HG03521 (cell line): Measurements from ENCODE around the gene MRPS22.

Experiments
- ATAC-seq: cut with Tn5 transposase; IDR thresholded peaks from one replicate; pipeline ENCODE4 v1.9.1; 2021; ENCODE audit warnings: mild to moderate bottlenecking, moderate library complexity; ENCODE audit not compliant: unreplicated experiment

MRPS22 gene

DNA sequence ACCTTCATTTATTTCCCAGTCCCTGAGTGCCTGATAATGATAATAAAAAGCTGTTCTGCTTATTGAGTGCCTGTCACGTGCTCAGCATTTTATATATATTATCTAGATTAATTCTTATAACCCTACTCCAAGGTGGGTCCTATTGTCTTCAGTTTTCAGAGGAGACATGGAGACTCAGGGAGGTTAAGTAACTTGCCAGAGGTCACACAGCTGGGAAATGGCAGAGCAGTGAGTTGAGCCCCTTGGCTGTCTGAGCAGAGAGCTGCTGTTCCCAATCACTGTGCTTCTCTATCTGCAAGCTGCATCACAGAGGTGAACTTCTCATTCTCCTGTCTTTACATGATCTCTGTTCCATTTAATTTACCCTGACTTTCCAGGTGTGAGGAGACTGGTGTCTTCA lies 32.3 kb upstream of the MRPS22 start:
- no peak for ATAC-seq

- no peak for ATAC-seq
Measured at GRCh38 chr3:139312416-139312815, 31.4 kb upstream of the MRPS22 start.

- ATAC-seq: no peak
Measured at GRCh38 chr3:139312959-139313358, 30.9 kb upstream of the MRPS22 start.

DNA sequence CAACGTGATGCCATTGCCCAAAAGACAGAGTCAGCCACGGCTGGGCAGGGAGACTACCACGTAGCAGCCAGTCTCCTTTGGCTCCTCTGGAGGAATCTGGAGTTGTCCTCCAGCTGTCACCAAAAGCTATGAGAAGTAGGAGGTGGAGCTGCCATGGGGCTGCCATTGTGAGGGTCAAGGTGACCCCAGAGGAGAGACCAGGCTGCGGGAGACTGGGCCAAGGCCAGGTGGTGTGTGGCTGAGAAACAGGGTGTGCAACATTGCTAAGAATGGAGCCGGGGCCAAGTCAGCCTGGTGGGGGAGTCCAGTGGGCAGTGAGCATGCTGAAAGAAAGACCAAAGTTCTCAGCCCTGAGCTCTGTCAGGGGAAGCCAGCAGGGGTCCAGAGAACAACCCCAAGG lies 29.9 kb upstream of the MRPS22 start:
- no peak for ATAC-seq

- no peak for ATAC-seq
Measured at GRCh38 chr3:139317215-139317614, 26.6 kb upstream of the MRPS22 start.

- no peak for ATAC-seq
Measured at GRCh38 chr3:139317660-139318430, 26.0 kb upstream of the MRPS22 start.

GRCh38 chr3:139318431-139318816 lies 25.4 kb upstream of the MRPS22 start:
- no peak for ATAC-seq

DNA sequence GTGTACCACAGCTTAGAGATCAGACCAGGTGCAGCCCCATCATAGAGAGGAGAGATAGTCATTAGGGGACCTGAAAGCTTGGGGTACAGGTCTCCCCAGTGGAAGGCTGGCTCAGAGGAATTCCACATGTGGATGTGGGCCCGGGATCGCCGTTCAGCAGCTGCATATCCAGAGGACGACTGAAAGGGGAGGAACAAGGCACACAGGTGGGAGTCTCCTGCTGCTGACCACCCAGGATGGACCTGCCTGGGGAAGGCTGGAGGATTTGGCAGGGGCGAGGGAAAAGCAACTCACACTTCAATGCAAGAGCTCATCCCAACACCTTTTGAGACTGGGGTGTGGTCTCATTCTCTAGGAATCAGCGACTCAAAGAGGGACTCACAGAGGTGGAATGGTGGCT lies 25.0 kb upstream of the MRPS22 start:
- ATAC-seq: no peak

- no peak for ATAC-seq
Measured at GRCh38 chr3:139319428-139320402, 24.1 kb upstream of the MRPS22 start.

GRCh38 chr3:139320551-139321309 lies 23.1 kb upstream of the MRPS22 start:
- ATAC-seq: no peak

GRCh38 chr3:139322346-139322745 lies 21.5 kb upstream of the MRPS22 start:
- ATAC-seq: no peak

DNA sequence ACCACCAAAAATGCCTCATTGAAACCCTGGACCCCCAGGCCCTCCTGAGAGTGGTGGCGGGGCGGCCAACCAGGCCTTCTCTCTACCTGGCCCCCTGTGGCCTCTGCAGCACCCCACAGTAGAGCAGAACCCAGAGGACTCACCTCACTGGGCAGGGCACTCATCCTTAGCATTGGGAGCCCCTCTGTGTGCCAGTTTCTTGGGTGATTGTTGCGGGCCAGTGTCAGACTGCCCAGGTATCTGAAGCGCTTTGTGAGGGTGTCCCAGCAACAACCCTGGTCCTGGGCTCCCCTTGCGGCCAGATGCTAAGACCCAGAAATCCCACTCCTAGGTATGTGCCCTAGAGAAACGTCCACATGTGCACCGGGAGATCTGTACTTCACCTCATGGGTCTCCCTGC lies 20.7 kb upstream of the MRPS22 start:
- ATAC-seq: no peak

DNA sequence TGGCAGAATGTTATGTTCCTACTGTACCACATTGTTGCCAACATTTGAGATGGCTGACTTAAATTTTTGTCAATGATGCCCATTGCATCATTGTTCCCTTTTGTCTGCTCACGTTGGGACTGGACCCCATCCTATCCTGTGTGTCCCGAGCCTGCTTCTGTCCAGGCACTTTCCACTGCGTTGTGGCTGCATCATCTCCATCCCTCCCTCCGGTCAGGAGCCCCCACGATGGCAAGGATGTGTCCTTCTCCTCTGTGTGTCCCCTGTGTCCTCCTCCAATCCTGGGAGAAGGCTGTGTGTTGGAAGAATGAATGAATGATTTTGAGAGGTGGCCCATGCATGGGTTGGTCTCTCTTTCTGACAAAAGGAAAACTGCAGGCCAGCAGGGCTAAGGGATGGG lies 19.4 kb upstream of the MRPS22 start:
- no peak for ATAC-seq

GRCh38 chr3:139325551-139325950 lies 18.3 kb upstream of the MRPS22 start:
- ATAC-seq: no peak

- ATAC-seq: no peak
Measured at GRCh38 chr3:139326131-139326530, 17.7 kb upstream of the MRPS22 start.

GRCh38 chr3:139326707-139327106 lies 17.1 kb upstream of the MRPS22 start:
- no peak for ATAC-seq

DNA sequence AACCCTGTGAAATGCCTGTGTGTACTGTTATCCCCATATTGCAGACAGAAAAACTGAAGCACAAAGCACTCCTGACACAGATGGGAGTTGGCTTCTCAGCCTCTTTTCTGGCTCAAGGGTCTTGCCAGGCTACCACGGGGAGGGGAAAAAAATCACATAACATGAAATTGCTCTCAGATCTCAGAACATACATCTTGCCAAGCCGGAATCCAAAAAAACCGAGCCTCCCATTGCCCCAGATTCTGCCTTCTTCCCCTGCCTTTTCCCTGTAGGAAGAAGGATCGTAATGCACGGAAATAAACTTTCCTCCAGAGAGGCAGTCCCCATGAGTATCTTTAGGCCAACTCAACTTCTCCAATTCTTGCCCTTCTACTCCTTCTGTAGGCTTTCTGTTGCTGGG lies 16.6 kb upstream of the MRPS22 start:
- ATAC-seq: no peak

DNA sequence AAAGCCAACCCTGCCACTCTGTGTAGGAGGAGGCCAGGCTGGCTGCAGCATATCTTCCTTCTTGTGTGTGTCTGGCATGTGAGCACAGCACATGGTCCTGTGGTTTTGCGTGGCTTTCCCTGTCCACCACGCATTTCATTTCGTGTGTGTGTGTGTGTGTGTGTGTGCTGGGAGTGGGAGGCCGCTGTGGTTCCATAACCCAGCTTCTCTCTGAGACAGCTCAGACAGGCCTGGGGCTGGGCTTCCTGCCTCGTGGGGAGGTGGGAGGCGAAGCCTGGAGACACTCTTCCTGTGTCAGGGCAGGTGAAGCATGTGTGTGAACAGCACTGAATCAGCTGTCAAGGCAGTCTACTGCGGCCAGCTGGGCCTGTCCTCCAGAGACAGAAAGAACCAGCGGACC lies 16.0 kb upstream of the MRPS22 start:
- no peak for ATAC-seq

GRCh38 chr3:139328356-139328755 lies 15.5 kb upstream of the MRPS22 start:
- no peak for ATAC-seq

GRCh38 chr3:139329364-139329850 lies 14.4 kb upstream of the MRPS22 start:
- ATAC-seq: peak; percentile 96

- ATAC-seq: no peak
Measured at GRCh38 chr3:139332092-139332491, 11.7 kb upstream of the MRPS22 start.
